Measurements from ENCODE around the gene CLDN8.

- TF ChIP-seq, protein P1, sequence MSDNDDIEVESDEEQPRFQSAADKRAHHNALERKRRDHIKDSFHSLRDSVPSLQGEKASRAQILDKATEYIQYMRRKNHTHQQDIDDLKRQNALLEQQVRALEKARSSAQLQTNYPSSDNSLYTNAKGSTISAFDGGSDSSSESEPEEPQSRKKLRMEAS (IDR thresholded peaks at IDR 0.05), result no peak
- TF ChIP-seq EP300 (IDR thresholded peaks at IDR 0.05; ENCODE audit: borderline replicate concordance), result no peak
- no peak for TF ChIP-seq CREB1 (IDR thresholded peaks at IDR 0.05; ENCODE audit: low read depth)
Measured at GRCh38 chr21:30227633-30228404, 11.9 kb upstream of the CLDN8 start.

All from Ishikawa (cell line).